Astrocyte of the spinal cord (primary cell): ENCODE data around the gene PDF.

Experiments
- DNase-seq: peaks from one replicate; pipeline ENCODE4 v3.0.0; 2011; ENCODE audit warnings: low read depth, low spot score
- H3K4me3 ChIP-seq: 2 replicates; pipeline ENCODE4 v1.5.1; 2011; ENCODE audit warnings: low read depth, mild to moderate bottlenecking, low read length, moderate library complexity
- CTCF ChIP-seq: IDR thresholded peaks from 2 replicates; pipeline ENCODE4 v1.5.1; 2012; ENCODE audit warnings: low read depth, mild to moderate bottlenecking, low read length, inconsistent platforms
- in situ Hi-C: cut with HindIII; loops from 2 replicates; pipeline ENCODE4 v1.10.0; 2017; ENCODE audit warnings: low sequenced_read_pairs

The PDF gene

GRCh38 chr16:69351309-69352027 is 21.1 kb upstream of the PDF start, which contains the start of gene TMED6:
TSS of gene TMED6 (minus strand) at chr16:69351786. CDS start at chr16:69351753, 33 bp downstream.
- no peak for TF ChIP-seq CTCF
- no peak for DNase-seq
- H3K4me3 ChIP-seq = no peak within 1 kb of the TSS
- in situ Hi-C loops = no loop called here

- H3K4me3 ChIP-seq = no peak overlapping the region
- in situ Hi-C loops = no loop called here
- no peak for DNase-seq
- TF ChIP-seq CTCF = no peak
These were observed 20.2 kb upstream of the PDF start for GRCh38 chr16:69350536-69351133.

- no peak overlapping the region for H3K4me3 ChIP-seq
- in situ Hi-C loops = no loop called here
- DNase-seq = no peak
- TF ChIP-seq CTCF = no peak
These were observed 19.1 kb upstream of the PDF start for GRCh38 chr16:69349536-69349935.

- H3K4me3 ChIP-seq = no peak overlapping the region
- in situ Hi-C loops = no loop called here
- TF ChIP-seq CTCF = no peak
- DNase-seq = no peak
These were observed 17.8 kb upstream of the PDF start for GRCh38 chr16:69348222-69348621.

- in situ Hi-C loops = no loop called here
- H3K4me3 ChIP-seq = no peak overlapping the region
- DNase-seq = no peak
- TF ChIP-seq CTCF = no peak
These were observed 16.3 kb upstream of the PDF start for GRCh38 chr16:69346683-69347082.

GRCh38 chr16:69345923-69346322 is 15.5 kb upstream of the PDF start:
- in situ Hi-C loops = no loop called here
- TF ChIP-seq CTCF = no peak
- H3K4me3 ChIP-seq = no peak overlapping the region
- no peak for DNase-seq
